ENCODE measurements around the gene CRYBG1.

- TF ChIP-seq POLR2A (IDR thresholded peaks at IDR 0.05; ENCODE audit: borderline replicate concordance, extremely low read depth, insufficient read depth, insufficient read length), result no peak
- TF ChIP-seq, protein P1, sequence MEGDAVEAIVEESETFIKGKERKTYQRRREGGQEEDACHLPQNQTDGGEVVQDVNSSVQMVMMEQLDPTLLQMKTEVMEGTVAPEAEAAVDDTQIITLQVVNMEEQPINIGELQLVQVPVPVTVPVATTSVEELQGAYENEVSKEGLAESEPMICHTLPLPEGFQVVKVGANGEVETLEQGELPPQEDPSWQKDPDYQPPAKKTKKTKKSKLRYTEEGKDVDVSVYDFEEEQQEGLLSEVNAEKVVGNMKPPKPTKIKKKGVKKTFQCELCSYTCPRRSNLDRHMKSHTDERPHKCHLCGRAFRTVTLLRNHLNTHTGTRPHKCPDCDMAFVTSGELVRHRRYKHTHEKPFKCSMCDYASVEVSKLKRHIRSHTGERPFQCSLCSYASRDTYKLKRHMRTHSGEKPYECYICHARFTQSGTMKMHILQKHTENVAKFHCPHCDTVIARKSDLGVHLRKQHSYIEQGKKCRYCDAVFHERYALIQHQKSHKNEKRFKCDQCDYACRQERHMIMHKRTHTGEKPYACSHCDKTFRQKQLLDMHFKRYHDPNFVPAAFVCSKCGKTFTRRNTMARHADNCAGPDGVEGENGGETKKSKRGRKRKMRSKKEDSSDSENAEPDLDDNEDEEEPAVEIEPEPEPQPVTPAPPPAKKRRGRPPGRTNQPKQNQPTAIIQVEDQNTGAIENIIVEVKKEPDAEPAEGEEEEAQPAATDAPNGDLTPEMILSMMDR (IDR thresholded peaks at IDR 0.05 in 2 of 3, conservative IDR thresholded peaks at IDR 0.05 in 1 of 3; ENCODE audit: borderline replicate concordance in 1 of 3, insufficient read depth in 1 of 3, low read depth in 2 of 3, low read length in 2 of 3), result no peak
- no peak for TF ChIP-seq JUND (IDR thresholded peaks at IDR 0.05)
- no peak for TF ChIP-seq ELF1 (IDR thresholded peaks at IDR 0.05; ENCODE audit: borderline replicate concordance, low read depth)
- TF ChIP-seq EZH2 (IDR thresholded peaks at IDR 0.05), result no peak
- no peak for TF ChIP-seq EZH2phosphoT487 (IDR thresholded peaks at IDR 0.05; ENCODE audit: borderline replicate concordance)
- TF ChIP-seq, protein P2, sequence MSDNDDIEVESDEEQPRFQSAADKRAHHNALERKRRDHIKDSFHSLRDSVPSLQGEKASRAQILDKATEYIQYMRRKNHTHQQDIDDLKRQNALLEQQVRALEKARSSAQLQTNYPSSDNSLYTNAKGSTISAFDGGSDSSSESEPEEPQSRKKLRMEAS (IDR thresholded peaks at IDR 0.05), result no peak
- TF ChIP-seq, protein P3, sequence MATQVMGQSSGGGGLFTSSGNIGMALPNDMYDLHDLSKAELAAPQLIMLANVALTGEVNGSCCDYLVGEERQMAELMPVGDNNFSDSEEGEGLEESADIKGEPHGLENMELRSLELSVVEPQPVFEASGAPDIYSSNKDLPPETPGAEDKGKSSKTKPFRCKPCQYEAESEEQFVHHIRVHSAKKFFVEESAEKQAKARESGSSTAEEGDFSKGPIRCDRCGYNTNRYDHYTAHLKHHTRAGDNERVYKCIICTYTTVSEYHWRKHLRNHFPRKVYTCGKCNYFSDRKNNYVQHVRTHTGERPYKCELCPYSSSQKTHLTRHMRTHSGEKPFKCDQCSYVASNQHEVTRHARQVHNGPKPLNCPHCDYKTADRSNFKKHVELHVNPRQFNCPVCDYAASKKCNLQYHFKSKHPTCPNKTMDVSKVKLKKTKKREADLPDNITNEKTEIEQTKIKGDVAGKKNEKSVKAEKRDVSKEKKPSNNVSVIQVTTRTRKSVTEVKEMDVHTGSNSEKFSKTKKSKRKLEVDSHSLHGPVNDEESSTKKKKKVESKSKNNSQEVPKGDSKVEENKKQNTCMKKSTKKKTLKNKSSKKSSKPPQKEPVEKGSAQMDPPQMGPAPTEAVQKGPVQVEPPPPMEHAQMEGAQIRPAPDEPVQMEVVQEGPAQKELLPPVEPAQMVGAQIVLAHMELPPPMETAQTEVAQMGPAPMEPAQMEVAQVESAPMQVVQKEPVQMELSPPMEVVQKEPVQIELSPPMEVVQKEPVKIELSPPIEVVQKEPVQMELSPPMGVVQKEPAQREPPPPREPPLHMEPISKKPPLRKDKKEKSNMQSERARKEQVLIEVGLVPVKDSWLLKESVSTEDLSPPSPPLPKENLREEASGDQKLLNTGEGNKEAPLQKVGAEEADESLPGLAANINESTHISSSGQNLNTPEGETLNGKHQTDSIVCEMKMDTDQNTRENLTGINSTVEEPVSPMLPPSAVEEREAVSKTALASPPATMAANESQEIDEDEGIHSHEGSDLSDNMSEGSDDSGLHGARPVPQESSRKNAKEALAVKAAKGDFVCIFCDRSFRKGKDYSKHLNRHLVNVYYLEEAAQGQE (IDR thresholded peaks at IDR 0.05; ENCODE audit: low read depth), result no peak
- no peak for TF ChIP-seq ZNF274 (IDR thresholded peaks at IDR 0.05; ENCODE audit: low read depth, low read length)
Observed at GRCh38 chr6:106451439-106451838, 90.9 kb downstream of the CRYBG1 start.

All from HCT116 (cell line).